Testis (tissue), 3 donors: Measurements from ENCODE around the gene BIRC7. TPM values are rescaled to one million over a fixed set of nuclear protein-coding genes. Genes with fewer than 3 reads are reported as not detected.

Experiments
- DNase-seq: peaks from one replicate; pipeline ENCODE4 v3.0.0-alpha.2; 2019
- H3K27ac ChIP-seq, 2 donors: fragments of 200-600 bp; sonication (generic); one replicate each; pipeline ENCODE4 v1.5.1; 2019
- H3K27me3 ChIP-seq: fragments of 200-600 bp; sonication (generic); one replicate; pipeline ENCODE4 v1.5.1; 2019
- H3K36me3 ChIP-seq: fragments of 200-600 bp; sonication (generic); one replicate; pipeline ENCODE4 v1.5.1; 2017; ENCODE audit warnings: low read depth; ENCODE audit errors: missing control alignments
- H3K4me1 ChIP-seq: fragments of 200-600 bp; sonication (generic); one replicate; pipeline ENCODE4 v1.5.1; 2019
- H3K4me3 ChIP-seq, 2 donors: fragments of 200-600 bp; sonication (generic); one replicate each; pipeline ENCODE4 v1.5.1; 2017 to 2019
- H3K9me3 ChIP-seq: fragments of 200-600 bp; sonication (generic); one replicate; pipeline ENCODE4 v1.5.1; 2017
- POLR2A ChIP-seq: fragments of 450-650 bp; IDR thresholded peaks from one replicate; pipeline ENCODE4 v1.6.1; 2017; ENCODE audit warnings: antibody characterized with exemption, mild to moderate bottlenecking, moderate library complexity
- WGBS, 2 donors: methylation state at CpG; one replicate each; pipeline ENCODE4 v1.1.5; 2018; 5-methylcytosine and 5-hydroxymethylcytosine counted together
- intact Hi-C: fragments of 100-400 bp; cut with DNase I; formaldehyde crosslinking; loops from one replicate; pipeline ENCODE4 v1.15.1; 2023; ENCODE audit warnings: low total_unique reads
- polyA plus RNA-seq: library from polyadenylated mRNA; stranded (reverse); fragments of 350-450 nt; fragmentation: Illumina TruSeq; extraction: RNeasy Lipid Tissue Mini Kit (QIAGEN cat#74804); gene quantifications from one replicate; pipeline ENCODE4 v1.2.3, GENCODE V29; 2014; ENCODE audit warnings: low read depth, low replicate concordance; ENCODE audit not compliant: insufficient read depth
- total RNA-seq, 2 donors: library from RNA; depleted of rRNA; stranded (reverse); fragments of >200 nt; gene quantifications; one replicate each; pipeline ENCODE4 v1.2.3, GENCODE V29; 2016
- TF ChIP-seq, protein P1 (sequence below), 3 experiments: fragments of 450-650 bp in 2 of 3; fragments of 200-600 bp in 1 of 3; sonication (generic) in 1 of 3; IDR thresholded peaks; one replicate each; pipeline ENCODE4 v1.5.1; 2016 to 2019; ENCODE audit warnings: antibody characterized with exemption in 3 of 3, mild to moderate bottlenecking in 2 of 3, moderate library complexity in 1 of 3

BIRC7 gene
- total and polyA plus RNA-seq, 3 donors from 2014 or later, result 0.24 to 0.33 (median 0.25) TPM

DNA sequence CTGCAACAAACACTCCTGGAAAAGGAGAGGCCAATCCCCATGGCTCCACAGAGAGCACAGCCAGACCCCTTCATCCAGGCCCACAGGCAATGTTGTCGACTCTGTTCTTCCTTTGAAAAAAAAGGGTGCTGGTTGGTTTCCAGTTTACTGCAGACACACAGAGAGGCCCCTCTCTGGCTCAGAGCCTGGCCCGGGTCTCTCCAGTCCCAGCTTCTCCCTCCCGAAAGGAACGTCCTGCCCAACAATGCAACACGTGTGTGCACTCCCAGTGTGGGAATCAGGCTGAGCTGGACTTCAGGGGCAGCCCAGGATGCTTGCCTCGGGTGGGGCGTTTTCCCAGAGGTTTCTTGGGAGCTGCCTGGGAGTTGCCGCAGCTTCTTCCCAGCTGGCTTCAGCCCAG, 23.1 kb downstream of the BIRC7 start:
- TF ChIP-seq POLR2A, result no peak
- TF ChIP-seq, protein P1, sequence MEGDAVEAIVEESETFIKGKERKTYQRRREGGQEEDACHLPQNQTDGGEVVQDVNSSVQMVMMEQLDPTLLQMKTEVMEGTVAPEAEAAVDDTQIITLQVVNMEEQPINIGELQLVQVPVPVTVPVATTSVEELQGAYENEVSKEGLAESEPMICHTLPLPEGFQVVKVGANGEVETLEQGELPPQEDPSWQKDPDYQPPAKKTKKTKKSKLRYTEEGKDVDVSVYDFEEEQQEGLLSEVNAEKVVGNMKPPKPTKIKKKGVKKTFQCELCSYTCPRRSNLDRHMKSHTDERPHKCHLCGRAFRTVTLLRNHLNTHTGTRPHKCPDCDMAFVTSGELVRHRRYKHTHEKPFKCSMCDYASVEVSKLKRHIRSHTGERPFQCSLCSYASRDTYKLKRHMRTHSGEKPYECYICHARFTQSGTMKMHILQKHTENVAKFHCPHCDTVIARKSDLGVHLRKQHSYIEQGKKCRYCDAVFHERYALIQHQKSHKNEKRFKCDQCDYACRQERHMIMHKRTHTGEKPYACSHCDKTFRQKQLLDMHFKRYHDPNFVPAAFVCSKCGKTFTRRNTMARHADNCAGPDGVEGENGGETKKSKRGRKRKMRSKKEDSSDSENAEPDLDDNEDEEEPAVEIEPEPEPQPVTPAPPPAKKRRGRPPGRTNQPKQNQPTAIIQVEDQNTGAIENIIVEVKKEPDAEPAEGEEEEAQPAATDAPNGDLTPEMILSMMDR (IDR thresholded peaks at IDR 0.05), result no peak
- intact Hi-C loops, result no loop called here
- no peak overlapping the region for H3K27ac ChIP-seq
- H3K9me3 ChIP-seq, result no peaks in the 10 kb centered on the region
- peaks cover 5% of the 10 kb centered on the region for H3K4me1 ChIP-seq
- peak; percentile 69 for DNase-seq
- no peaks in the 10 kb centered on the region for H3K27me3 ChIP-seq
- no peaks in the 10 kb centered on the region for H3K36me3 ChIP-seq
- H3K4me3 ChIP-seq, result no peak overlapping the region
- WGBS, 2 donors, result 30 to 41% methylated on average over 7 to 8 of the region's 8 CpGs

DNA sequence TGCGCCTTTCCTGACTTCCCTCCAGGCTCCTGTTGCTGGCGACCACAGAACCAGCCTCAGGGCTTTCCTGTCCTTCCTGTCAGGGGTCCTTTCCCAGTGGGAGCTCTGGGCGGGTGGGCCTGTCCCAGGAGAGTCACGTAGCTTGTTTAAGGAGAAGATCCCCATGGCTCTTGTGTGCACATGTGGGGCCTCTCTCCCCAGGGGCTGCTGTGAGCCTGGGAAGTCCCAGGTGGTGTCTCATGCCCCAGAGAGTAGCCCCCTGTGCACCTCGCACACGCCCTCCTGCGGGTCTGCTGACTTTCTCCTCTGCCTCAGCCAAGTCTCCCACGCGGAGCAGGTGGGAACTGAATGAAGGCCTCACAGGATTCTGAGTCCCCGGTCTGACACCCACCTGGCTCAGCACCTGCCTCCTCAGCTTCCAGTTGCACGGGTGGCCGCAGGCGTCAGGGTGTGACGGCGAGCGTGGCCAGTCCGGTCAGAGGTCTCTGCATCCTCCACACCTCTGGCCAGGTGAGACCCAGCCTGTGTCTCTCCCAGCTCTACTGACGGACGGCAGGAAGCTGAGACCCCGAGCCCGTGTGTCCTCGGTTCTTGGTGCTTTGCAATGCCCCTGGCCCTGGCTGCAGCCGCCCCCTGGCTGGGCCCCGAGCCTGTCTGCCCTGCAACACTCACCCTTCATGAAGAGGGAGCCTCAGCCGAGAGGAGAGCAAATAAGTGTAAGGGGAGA, 24.2 kb downstream of the BIRC7 start:
- Histone ChIP-seq H3K4me1 (peaks cover under 1% of the 10 kb centered on the region), H3K27me3 (no peaks in the 10 kb centered on the region), H3K36me3 (no peaks in the 10 kb centered on the region), H3K9me3 (no peaks in the 10 kb centered on the region), H3K27ac (no peak overlapping the region), H3K4me3 (no peak overlapping the region)
- intact Hi-C loops, result no loop called here
- WGBS, 2 donors, result 85% methylated on average over 23 to 25 of the region's 25 CpGs
- TF ChIP-seq, protein P1 (IDR thresholded peaks at IDR 0.05), result no peak
- no peak for TF ChIP-seq POLR2A
- no peak for DNase-seq

DNA sequence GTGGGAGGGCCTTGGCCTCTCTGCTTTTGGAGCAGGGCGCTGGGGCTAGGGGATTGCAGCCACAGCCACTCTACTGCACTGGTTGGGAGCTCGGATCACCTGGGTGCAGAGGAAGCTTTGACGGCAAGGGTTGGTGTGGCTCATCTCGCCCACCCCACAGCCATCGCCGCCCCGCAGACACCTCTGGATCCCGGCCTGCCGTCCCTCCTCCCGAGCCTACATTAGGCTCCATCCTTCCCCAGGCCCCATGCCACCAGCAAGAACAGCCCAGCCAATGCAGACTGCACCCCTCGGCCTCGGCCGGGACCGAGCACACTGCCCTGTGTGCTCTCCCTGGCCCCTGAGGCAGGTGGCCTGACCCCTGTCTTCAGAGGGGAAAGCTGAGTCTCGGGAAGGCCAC, 24.8 kb downstream of the BIRC7 start:
- DNase-seq, result no peak
- H3K4me3 ChIP-seq, result no peak overlapping the region
- no peak overlapping the region for H3K27ac ChIP-seq
- no peaks in the 10 kb centered on the region for H3K9me3 ChIP-seq
- intact Hi-C loops, result no loop called here
- H3K27me3 ChIP-seq, result no peaks in the 10 kb centered on the region
- no peaks in the 10 kb centered on the region for H3K36me3 ChIP-seq
- TF ChIP-seq POLR2A, result no peak
- TF ChIP-seq, protein P1 (IDR thresholded peaks at IDR 0.05), result no peak
- no peaks in the 10 kb centered on the region for H3K4me1 ChIP-seq
- WGBS, 2 donors, result 82 to 93% methylated on average over 11 to 15 of the region's 15 CpGs

DNA sequence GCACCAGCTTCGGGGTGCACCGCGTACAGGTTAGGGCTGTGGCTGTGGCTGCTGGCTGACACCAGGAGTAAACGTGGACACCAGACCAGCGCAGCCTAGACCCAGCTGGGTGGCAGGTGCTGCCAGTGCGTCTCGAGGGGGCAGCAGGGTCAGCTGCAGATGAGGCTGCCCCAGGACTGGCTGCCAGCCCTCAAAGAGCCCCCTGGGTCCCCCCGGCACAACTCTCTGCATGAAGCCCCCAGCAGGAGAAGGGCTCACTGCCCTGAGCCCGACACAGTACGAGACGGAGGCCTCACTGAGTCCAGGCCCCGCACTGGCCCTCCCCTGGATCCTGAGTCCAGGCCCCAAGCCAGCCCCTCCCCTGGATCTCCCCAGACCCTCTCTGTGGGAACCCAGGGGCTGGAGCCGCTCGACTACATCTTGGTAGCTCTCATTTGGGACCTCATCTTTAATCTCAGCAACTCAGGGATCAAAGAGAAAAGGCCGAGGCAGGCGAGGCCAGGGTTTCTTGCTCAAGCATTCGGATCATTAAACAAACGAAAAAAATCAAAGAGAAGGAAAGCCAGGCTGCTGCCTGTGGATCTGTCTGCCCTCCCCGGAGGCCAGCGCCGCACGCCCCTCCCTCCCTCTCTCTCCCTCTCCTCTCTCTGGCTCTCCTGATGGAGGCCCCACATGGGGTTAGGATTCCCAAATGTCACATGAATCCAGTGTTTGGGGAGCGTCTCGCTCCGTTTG, 25.5 kb downstream of the BIRC7 start:
- Histone ChIP-seq H3K4me1 (no peaks in the 10 kb centered on the region), H3K9me3 (no peaks in the 10 kb centered on the region), H3K27me3 (no peaks in the 10 kb centered on the region), H3K4me3 (no peak overlapping the region), H3K27ac (no peak overlapping the region), H3K36me3 (no peaks in the 10 kb centered on the region)
- TF ChIP-seq, protein P1 (IDR thresholded peaks at IDR 0.05), result no peak
- TF ChIP-seq POLR2A, result no peak
- no peak for DNase-seq
- intact Hi-C loops, result no loop called here
- WGBS, 2 donors, result 49% methylated on average over 20 to 24 of the region's 25 CpGs
